CD4-positive, alpha-beta T cell (primary cell): ENCODE data around the gene WRAP53. TPM values are rescaled to one million over a fixed set of nuclear protein-coding genes. Genes with fewer than 3 reads are reported as not detected.

Experiments
- ATAC-seq: fragments of 200-7000 bp; cut with Tn5 transposase; one replicate; pipeline ENCODE4 v1.10.0; 2022; ENCODE audit warnings: mild to moderate bottlenecking; ENCODE audit not compliant: poor library complexity
- CTCF ChIA-PET: fragments of 350-600 bp; sonication (Branson Sonifier 250); formaldehyde crosslinking; loops from one replicate; lab custom pipeline; 2021; ENCODE audit warnings: antibody characterized with exemption, inconsistent platforms; lab: Charles Lee
- POLR2A ChIA-PET: fragments of 350-600 bp; sonication (Branson Sonifier 250); formaldehyde crosslinking; loops from one replicate; lab custom pipeline; 2021; ENCODE audit warnings: antibody characterized with exemption, inconsistent platforms; lab: Charles Lee
- DNase-seq, 14 experiments: peaks; one replicate each; pipeline ENCODE4 v3.0.0-alpha.2; 2013 to 2020; ENCODE audit warnings: mixed read lengths in 2 of 14
- H3K27ac ChIP-seq, 2 donors: one replicate each; pipeline versions ENCODE4 v1.5.1 to v1.7.0; 2013; ENCODE audit warnings: low read length in 2 of 2, low read depth in 1 of 2, mild to moderate bottlenecking in 1 of 2
- H3K27me3 ChIP-seq, 2 experiments: 1 replicate in 1 of 2; 2 replicates in 1 of 2; pipeline versions ENCODE4 v1.6.1 to v1.7.0; 2013; ENCODE audit warnings: low read length in 2 of 2, control low read depth in 1 of 2, mild to moderate bottlenecking in 1 of 2, moderate library complexity in 1 of 2; ENCODE audit not compliant: insufficient read depth in 2 of 2, control insufficient read depth in 1 of 2
- H3K36me3 ChIP-seq: one replicate; pipeline ENCODE4 v1.6.1; 2013; ENCODE audit warnings: low read length, control low read depth; ENCODE audit not compliant: insufficient read depth
- H3K4me1 ChIP-seq: one replicate; pipeline ENCODE4 v1.6.1; 2013; ENCODE audit warnings: low read length, control low read depth; ENCODE audit not compliant: insufficient read depth
- H3K4me3 ChIP-seq: one replicate; pipeline ENCODE4 v1.5.1; 2013; ENCODE audit warnings: mild to moderate bottlenecking, low read length, moderate library complexity
- H3K9me3 ChIP-seq, 2 experiments: 1 replicate in 1 of 2; 2 replicates in 1 of 2; pipeline versions ENCODE4 v1.6.1 to v1.7.0; 2013; ENCODE audit warnings: low read length in 2 of 2, mild to moderate bottlenecking in 2 of 2, control low read depth in 1 of 2, moderate library complexity in 1 of 2; ENCODE audit not compliant: control insufficient read depth in 1 of 2, insufficient read depth in 1 of 2
- H3K27ac Mint-ChIP-seq: one replicate; pipeline ENCODE4 v1.8.0; 2020; ENCODE audit warnings: mixed read lengths
- H3K27me3 Mint-ChIP-seq: one replicate; pipeline ENCODE4 v1.8.0; 2021; ENCODE audit warnings: mixed read lengths
- H3K36me3 Mint-ChIP-seq: one replicate; pipeline ENCODE4 v1.8.0; 2021; ENCODE audit warnings: low read depth, mixed read lengths
- H3K4me1 Mint-ChIP-seq: one replicate; pipeline ENCODE4 v1.8.0; 2021; ENCODE audit warnings: low read depth, mixed read lengths
- H3K4me3 Mint-ChIP-seq: one replicate; pipeline ENCODE4 v1.8.0; 2020; ENCODE audit warnings: mild to moderate bottlenecking, mixed read lengths
- H3K9me3 Mint-ChIP-seq: one replicate; pipeline ENCODE4 v1.8.0; 2020; ENCODE audit warnings: mixed read lengths
- intact Hi-C, 2 experiments: fragments of 100-400 bp; cut with DNase I in 1 of 2; cut with micrococcal nuclease in 1 of 2; formaldehyde crosslinking; loops; one replicate each; pipeline versions ENCODE4 v1.15.1 to v1.9.0; 2023 to 2025; cut with DNase I, micrococcal nuclease
- total RNA-seq, 174 experiments: library from RNA in 2 of 174; stranded (reverse) in 2 of 174; gene quantifications; one replicate each; pipeline ENCODE4 v1.2.3 and lab custom pipeline; 2021 to 2026
- TF ChIP-seq, protein P1 (sequence below): fragments of 200-600 bp; IDR thresholded peaks from one replicate; pipeline ENCODE4 v1.8.0; 2022; ENCODE audit warnings: antibody characterized with exemption, mild to moderate bottlenecking

Gene WRAP53
- total RNA-seq, 2 experiments from 2014 or later: 3.9 to 4.0 TPM

DNA sequence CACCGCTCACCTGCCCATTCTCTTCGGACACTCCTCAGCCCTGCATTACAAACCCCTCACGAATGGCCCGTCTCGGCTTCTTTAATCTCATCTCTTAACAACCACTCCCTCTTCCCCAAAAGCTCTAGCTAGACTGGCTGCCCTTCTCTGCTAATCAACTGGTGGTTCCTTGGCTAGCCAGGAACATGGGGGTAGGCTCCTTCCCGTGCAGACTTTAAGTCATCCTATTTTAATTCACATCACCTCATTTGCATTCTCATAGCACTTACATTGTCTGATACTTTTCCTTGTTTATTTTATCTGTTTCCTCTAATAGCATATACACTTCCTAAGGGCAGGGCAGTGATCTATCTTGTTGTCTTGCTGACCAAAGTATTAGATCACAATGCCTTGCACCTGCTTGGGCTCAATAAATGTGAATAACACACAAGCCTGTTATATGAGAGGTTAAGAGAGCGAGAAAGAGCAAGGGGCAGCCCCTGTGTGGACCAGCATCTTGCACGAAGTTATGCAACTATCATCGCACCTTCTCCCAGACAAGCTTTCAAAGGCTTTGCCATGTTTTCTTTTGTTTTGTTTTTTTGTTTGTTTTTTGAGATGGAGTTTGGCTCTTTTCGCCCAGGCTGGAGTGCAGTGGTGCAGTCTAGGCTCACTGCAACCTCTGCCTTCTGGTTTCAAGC lies 10.7 kb upstream of the WRAP53 start:
- H3K4me1 Mint-ChIP-seq: peaks cover 12% of the 10 kb centered on the region
- Histone ChIP-seq H3K27me3 (no peaks in the 10 kb centered on the region), H3K36me3 (peaks cover 40% of the 10 kb centered on the region), H3K4me1 (peaks cover 5% of the 10 kb centered on the region), H3K9me3 (peaks cover 12 to 13% of the 10 kb centered on the region in 2 experiments), H3K27ac (no peak overlapping the region), H3K4me3 (no peak overlapping the region)
- intact Hi-C loops: no loop called here
- no peaks in the 10 kb centered on the region for H3K9me3 Mint-ChIP-seq
- DNase-seq (no peak), ATAC-seq (no peak)
- H3K4me3 Mint-ChIP-seq: no peak overlapping the region
- peaks cover 49% of the 10 kb centered on the region for H3K36me3 Mint-ChIP-seq
- ChIA-PET CTCF (no interaction called here), POLR2A (interaction anchor here (6.5 kb wide), 1 partner anchor 9 kb away, joined by 47 read pairs; the partner anchor contains the start of genes TP53 and WRAP53)
- H3K27ac Mint-ChIP-seq: peak overlapping the region; percentile 10
- H3K27me3 Mint-ChIP-seq: no peaks in the 10 kb centered on the region
- TF ChIP-seq, protein P1, sequence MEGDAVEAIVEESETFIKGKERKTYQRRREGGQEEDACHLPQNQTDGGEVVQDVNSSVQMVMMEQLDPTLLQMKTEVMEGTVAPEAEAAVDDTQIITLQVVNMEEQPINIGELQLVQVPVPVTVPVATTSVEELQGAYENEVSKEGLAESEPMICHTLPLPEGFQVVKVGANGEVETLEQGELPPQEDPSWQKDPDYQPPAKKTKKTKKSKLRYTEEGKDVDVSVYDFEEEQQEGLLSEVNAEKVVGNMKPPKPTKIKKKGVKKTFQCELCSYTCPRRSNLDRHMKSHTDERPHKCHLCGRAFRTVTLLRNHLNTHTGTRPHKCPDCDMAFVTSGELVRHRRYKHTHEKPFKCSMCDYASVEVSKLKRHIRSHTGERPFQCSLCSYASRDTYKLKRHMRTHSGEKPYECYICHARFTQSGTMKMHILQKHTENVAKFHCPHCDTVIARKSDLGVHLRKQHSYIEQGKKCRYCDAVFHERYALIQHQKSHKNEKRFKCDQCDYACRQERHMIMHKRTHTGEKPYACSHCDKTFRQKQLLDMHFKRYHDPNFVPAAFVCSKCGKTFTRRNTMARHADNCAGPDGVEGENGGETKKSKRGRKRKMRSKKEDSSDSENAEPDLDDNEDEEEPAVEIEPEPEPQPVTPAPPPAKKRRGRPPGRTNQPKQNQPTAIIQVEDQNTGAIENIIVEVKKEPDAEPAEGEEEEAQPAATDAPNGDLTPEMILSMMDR: no peak

DNA sequence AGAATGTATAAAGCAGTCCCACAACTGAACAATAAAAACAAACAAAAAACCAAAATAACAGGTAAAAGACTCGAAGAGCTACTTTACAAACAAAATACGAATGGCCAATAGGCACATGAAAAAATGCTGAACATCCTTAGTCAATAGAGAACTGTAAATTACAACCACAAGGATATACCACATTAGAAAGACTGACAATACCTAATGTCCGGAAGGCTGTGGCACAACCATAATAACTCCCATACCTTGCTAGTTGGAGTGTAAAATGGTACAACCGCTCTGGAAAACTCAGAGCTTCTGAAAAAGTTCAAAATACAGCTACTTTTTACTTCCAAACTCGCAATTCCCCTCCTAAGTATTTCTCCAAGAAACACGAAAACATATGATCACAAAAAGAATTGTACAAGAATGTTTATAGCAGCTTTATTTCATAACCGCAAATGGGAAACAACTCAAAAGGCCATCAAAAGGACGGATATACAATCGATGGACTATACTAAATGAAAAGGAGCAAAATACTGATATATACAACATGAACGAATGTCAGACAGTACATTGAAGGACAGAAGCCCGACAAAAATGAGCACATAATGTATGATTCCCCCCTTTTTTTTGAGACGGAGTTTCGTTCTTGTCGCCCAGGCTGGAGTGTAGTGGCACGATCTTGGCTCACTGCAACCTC lies 3.3 kb upstream of the WRAP53 start:
- no peak for ATAC-seq
- TF ChIP-seq, protein P1: no peak
- DNase-seq: peak in 2 of 14 experiments; percentile 20 to 52
- intact Hi-C loops: loop anchor here (5.0 to 10.0 kb wide), 9 partner anchors 33 to 648 kb away; partner anchors contain the start of genes ATP1B2 (in 1 of the 2), GPS2 (in 1 of the 2), MPDU1 (in 1 of the 2) and SHBG (in 1 of the 2)
- peak overlapping the region; percentile 100 for H3K27ac Mint-ChIP-seq
- Histone ChIP-seq H3K27ac (peak overlapping the region; percentile 96 to 98), H3K4me1 (peaks cover 40% of the 10 kb centered on the region), H3K36me3 (no peaks in the 10 kb centered on the region), H3K9me3 (no peaks in the 10 kb centered on the region), H3K27me3 (no peaks in the 10 kb centered on the region), H3K4me3 (peak overlapping the region; percentile 72)
- peaks cover 47% of the 10 kb centered on the region for H3K4me1 Mint-ChIP-seq
- H3K27me3 Mint-ChIP-seq: peaks cover 7% of the 10 kb centered on the region
- ChIA-PET POLR2A (interaction anchor here (0.7 to 5.6 kb wide), 19 partner anchors 9 to 471 kb away, joined by 3 to 158 read pairs (median 22); partner anchors contain the start of genes ALOXE3, ATP1B2, FXR2 and GPS2), CTCF (interaction anchor here (1.9 to 4.2 kb wide), 2 partner anchors 53 to 70 kb away, joined by 5 to 24 read pairs; partner anchors contain the start of gene FXR2)
- peaks cover 28% of the 10 kb centered on the region for H3K36me3 Mint-ChIP-seq
- peak overlapping the region; percentile 99 for H3K4me3 Mint-ChIP-seq
- no peaks in the 10 kb centered on the region for H3K9me3 Mint-ChIP-seq

DNA sequence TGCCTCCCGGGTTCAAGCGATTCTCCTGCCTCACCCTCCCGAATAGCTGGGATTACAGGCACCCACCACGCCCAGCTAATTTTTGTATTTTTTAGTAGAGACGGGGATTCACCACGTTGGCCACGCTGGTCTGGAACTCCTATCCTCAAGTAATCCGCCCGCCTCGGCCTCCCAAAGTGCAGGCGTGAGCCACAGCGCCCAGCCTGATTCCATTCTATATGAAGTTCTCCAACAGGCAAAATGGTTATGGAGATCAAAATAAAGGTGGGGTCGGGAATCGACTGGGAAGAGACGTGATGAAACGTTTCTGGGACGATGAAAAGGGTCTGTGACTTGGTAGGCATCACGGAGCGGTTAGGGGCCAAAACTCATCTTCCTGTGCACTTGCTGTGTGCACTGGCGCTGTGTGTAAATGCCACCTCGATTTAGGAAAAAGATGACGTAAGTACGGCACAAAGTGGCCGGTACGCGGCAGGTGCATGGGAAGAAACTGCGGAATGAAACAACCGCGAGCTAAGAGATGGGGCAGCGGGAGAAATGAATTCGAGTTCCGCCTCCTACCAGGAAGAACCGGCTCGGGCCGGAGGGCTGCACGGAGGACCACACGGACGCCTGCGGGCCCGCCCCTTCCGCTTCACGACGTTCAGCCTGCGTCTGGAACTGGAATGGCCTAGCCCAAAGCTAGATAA lies 2.6 kb upstream of the WRAP53 start:
- intact Hi-C loops: loop anchor here (1.0 to 10.0 kb wide), 15 partner anchors 33 to 648 kb away; partner anchors contain the start of genes ATP1B2 (in 1 of the 2), ELP5 (in 1 of the 2), FXR2 (in 1 of the 2) and GPS2 (in 1 of the 2)
- peak; percentile 80 to 96 (median 88) for DNase-seq
- CTCF ChIA-PET: interaction anchor here (0.7 to 4.2 kb wide), 7 partner anchors 13 to 516 kb away, joined by 3 to 29 read pairs (median 4); partner anchors contain the start of gene FXR2
- no peaks in the 10 kb centered on the region for H3K9me3 Mint-ChIP-seq
- peaks cover 46% of the 10 kb centered on the region for H3K4me1 Mint-ChIP-seq
- peak overlapping the region; percentile 100 for H3K27ac Mint-ChIP-seq
- TF ChIP-seq, protein P1: no peak
- peak overlapping the region; percentile 99 for H3K4me3 Mint-ChIP-seq
- POLR2A ChIA-PET: interaction anchor here (0.6 to 5.6 kb wide), 57 partner anchors 10 to 756 kb away, joined by 3 to 158 read pairs (median 10); partner anchors contain the start of genes ACAP1, ALOXE3, ATP1B2 and CD68
- ATAC-seq: peak; percentile 48
- peaks cover 33% of the 10 kb centered on the region for H3K36me3 Mint-ChIP-seq
- H3K27me3 Mint-ChIP-seq: peaks cover 7% of the 10 kb centered on the region
- H3K36me3 ChIP-seq: no peaks in the 10 kb centered on the region
- no peaks in the 10 kb centered on the region for H3K9me3 ChIP-seq
- no peaks in the 10 kb centered on the region for H3K27me3 ChIP-seq
- peak overlapping the region; percentile 96 to 98 for H3K27ac ChIP-seq
- peaks cover 40% of the 10 kb centered on the region for H3K4me1 ChIP-seq
- H3K4me3 ChIP-seq: peak overlapping the region; percentile 72
